Suprapubic skin (tissue), 4 donors: ENCODE data around the gene BLCAP. TPM values are rescaled to one million over a fixed set of nuclear protein-coding genes. Genes with fewer than 3 reads are reported as not detected.
A peak's percentile ranks its signal among the peaks of the same experiment; 100 is the strongest.

ENCODE experiments used
- DNase-seq, 2 donors: peaks; one replicate each; pipeline ENCODE4 v3.0.0-alpha.2; 2019; ENCODE audit warnings: low spot score in 2 of 2
- H3K27ac ChIP-seq: fragments of 200-600 bp; sonication (generic); one replicate; pipeline ENCODE4 v1.5.1; 2019
- H3K27me3 ChIP-seq: fragments of 200-600 bp; sonication (generic); one replicate; pipeline ENCODE4 v1.5.1; 2019
- H3K36me3 ChIP-seq: fragments of 200-600 bp; sonication (generic); one replicate; pipeline ENCODE4 v1.5.1; 2019
- H3K4me1 ChIP-seq: fragments of 200-600 bp; sonication (generic); one replicate; pipeline ENCODE4 v1.5.1; 2019
- H3K4me3 ChIP-seq: fragments of 200-600 bp; sonication (generic); one replicate; pipeline ENCODE4 v1.5.1; 2019; ENCODE audit warnings: mild to moderate bottlenecking
- H3K9me3 ChIP-seq: fragments of 200-600 bp; sonication (generic); one replicate; pipeline ENCODE4 v1.5.1; 2019
- EP300 ChIP-seq: sonication (generic); formaldehyde crosslinking; IDR thresholded peaks from one replicate; pipeline ENCODE4 v1.6.1; 2017; ENCODE audit warnings: antibody characterized with exemption
- POLR2A ChIP-seq, 2 donors: fragments of 450-650 bp; IDR thresholded peaks; one replicate each; pipeline ENCODE4 v1.6.1; 2017; ENCODE audit warnings: antibody characterized with exemption in 2 of 2, mild to moderate bottlenecking in 2 of 2, moderate library complexity in 2 of 2
- POLR2AphosphoS5 ChIP-seq, 3 donors: sonication (generic); formaldehyde crosslinking; IDR thresholded peaks; one replicate each; pipeline ENCODE4 v1.6.1; 2017; ENCODE audit warnings: antibody characterized with exemption in 3 of 3
- WGBS: methylation state at CpG from one replicate; pipeline ENCODE4 v1.1.5; 2018; 5-methylcytosine and 5-hydroxymethylcytosine counted together
- total RNA-seq, 4 donors: library from RNA; depleted of rRNA; stranded (reverse); fragments of >200 nt; gene quantifications; one replicate each; pipeline ENCODE4 v1.1.0, GENCODE V29; 2016
- TF ChIP-seq, protein P1 (sequence below), 2 donors: fragments of 200-600 bp in 1 of 2; fragments of 450-650 bp in 1 of 2; sonication (generic) in 1 of 2; IDR thresholded peaks; one replicate each; pipeline ENCODE4 v1.5.1; 2016 to 2019; ENCODE audit warnings: antibody characterized with exemption in 2 of 2, mild to moderate bottlenecking in 1 of 2, moderate library complexity in 1 of 2

The BLCAP gene
- total RNA-seq, 4 donors from 2014 or later, result 126 to 198 (median 136) TPM

- Histone ChIP-seq H3K4me3 (no peak overlapping the region), H3K4me1 (no peaks in the 10 kb centered on the region), H3K27ac (no peak overlapping the region), H3K9me3 (no peaks in the 10 kb centered on the region), H3K27me3 (peaks cover 60% of the 10 kb centered on the region), H3K36me3 (no peaks in the 10 kb centered on the region)
- DNase-seq, result peak in 1 of 2 donors; percentile 43
- TF ChIP-seq EP300 (no peak), POLR2A (IDR thresholded peaks at IDR 0.05) (no peak), POLR2AphosphoS5 (IDR thresholded peaks at IDR 0.05) (no peak)
- TF ChIP-seq, protein P1, sequence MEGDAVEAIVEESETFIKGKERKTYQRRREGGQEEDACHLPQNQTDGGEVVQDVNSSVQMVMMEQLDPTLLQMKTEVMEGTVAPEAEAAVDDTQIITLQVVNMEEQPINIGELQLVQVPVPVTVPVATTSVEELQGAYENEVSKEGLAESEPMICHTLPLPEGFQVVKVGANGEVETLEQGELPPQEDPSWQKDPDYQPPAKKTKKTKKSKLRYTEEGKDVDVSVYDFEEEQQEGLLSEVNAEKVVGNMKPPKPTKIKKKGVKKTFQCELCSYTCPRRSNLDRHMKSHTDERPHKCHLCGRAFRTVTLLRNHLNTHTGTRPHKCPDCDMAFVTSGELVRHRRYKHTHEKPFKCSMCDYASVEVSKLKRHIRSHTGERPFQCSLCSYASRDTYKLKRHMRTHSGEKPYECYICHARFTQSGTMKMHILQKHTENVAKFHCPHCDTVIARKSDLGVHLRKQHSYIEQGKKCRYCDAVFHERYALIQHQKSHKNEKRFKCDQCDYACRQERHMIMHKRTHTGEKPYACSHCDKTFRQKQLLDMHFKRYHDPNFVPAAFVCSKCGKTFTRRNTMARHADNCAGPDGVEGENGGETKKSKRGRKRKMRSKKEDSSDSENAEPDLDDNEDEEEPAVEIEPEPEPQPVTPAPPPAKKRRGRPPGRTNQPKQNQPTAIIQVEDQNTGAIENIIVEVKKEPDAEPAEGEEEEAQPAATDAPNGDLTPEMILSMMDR (IDR thresholded peaks at IDR 0.05), result no peak
- WGBS, result 80% methylated on average over 6 of the region's 6 CpGs
Observed at GRCh38 chr20:37571033-37571432, 43.4 kb upstream of the BLCAP start.

DNA sequence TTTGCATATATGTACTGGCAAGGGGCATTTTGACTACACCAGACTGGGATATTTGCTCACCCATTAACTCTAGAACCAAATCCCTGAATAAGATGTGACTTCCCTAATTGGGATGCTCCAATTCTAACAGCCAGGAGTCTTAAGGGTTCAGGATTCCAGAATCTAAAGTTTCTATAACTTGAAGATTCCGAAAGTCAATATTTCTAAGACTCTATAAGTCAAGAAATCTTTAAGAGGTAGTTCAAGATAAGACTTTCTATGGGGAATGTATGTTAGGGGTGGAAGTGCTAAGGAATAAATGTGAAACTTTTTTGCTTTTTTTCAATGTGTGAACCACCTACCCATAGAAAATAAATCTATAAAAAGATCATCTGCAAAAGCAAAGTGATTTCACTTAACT is 42.7 kb upstream of the BLCAP start:
- peaks cover 64% of the 10 kb centered on the region for H3K27me3 ChIP-seq
- no peak for DNase-seq
- H3K4me1 ChIP-seq, result no peaks in the 10 kb centered on the region
- no peaks in the 10 kb centered on the region for H3K9me3 ChIP-seq
- TF ChIP-seq, protein P1 (IDR thresholded peaks at IDR 0.05), result no peak
- TF ChIP-seq EP300, result no peak
- no peak for TF ChIP-seq POLR2AphosphoS5 (IDR thresholded peaks at IDR 0.05)
- no peak for TF ChIP-seq POLR2A (IDR thresholded peaks at IDR 0.05)
- H3K27ac ChIP-seq, result no peak overlapping the region
- no peaks in the 10 kb centered on the region for H3K36me3 ChIP-seq
- WGBS, result 86% methylated on average over 1 of the region's 1 CpG
- H3K4me3 ChIP-seq, result no peak overlapping the region

DNA sequence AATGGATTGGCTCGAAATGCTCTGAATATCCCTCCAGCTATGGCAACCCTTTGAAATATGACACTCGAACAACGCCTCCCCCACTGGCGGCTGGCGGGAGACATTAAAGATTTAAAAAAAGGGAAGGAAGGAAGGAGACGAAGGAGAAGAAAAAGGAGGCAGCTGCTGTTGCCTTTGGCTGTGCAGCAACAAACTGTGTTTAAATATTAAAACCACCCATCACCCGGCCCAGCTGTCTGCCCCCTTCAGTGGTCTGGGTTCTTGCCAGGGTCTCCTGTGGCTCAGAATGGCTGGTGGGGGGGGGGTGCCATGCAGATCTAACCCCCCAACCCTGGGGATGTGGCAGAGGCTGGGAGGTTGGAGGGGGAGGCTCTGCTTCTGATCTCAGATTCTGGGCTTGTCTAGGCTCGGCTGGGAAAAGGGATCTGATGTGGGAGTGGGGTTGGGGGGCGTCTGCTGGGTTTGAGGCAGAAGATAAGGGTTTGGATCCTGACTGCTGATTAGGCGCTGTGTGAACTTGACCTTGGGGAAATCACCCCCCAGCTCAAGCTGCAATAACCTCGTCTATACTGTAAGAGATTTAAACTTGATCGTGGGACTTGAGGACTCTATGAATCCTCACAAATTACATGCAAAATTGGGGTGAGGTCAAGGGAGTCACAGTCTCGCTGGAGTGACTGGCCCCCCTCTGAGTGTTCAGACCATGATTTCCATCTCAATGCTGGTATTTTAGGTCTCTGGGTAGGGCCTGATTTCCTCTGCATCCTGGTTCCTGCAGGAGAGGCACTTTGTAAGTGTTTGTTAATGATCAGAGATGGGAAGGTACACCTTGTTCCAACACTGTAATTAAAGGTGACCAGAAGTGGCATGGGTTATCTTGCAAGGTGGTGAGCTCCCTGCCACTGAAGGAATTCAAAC is 40.3 kb upstream of the BLCAP start:
- H3K9me3 ChIP-seq, result no peaks in the 10 kb centered on the region
- no peaks in the 10 kb centered on the region for H3K36me3 ChIP-seq
- H3K4me1 ChIP-seq, result peaks cover 3% of the 10 kb centered on the region
- H3K27ac ChIP-seq, result no peak overlapping the region
- 7% methylated on average over 13 of the region's 13 CpGs for WGBS
- peaks cover 77% of the 10 kb centered on the region for H3K27me3 ChIP-seq
- peak in 1 of 2 donors; percentile 44 for DNase-seq
- no peak overlapping the region for H3K4me3 ChIP-seq
- TF ChIP-seq EP300 (no peak), POLR2AphosphoS5 (IDR thresholded peaks at IDR 0.05) (no peak), POLR2A (IDR thresholded peaks at IDR 0.05) (no peak)
- TF ChIP-seq, protein P1 (IDR thresholded peaks at IDR 0.05), result no peak

- no peaks in the 10 kb centered on the region for H3K36me3 ChIP-seq
- TF ChIP-seq, protein P1 (IDR thresholded peaks at IDR 0.05), result no peak
- TF ChIP-seq POLR2AphosphoS5 (IDR thresholded peaks at IDR 0.05) (no peak), POLR2A (IDR thresholded peaks at IDR 0.05) (no peak), EP300 (no peak)
- peaks cover 80% of the 10 kb centered on the region for H3K27me3 ChIP-seq
- no peaks in the 10 kb centered on the region for H3K9me3 ChIP-seq
- H3K4me1 ChIP-seq, result peaks cover 3% of the 10 kb centered on the region
- H3K4me3 ChIP-seq, result no peak overlapping the region
- H3K27ac ChIP-seq, result no peak overlapping the region
- WGBS, result 17% methylated on average over 7 of the region's 7 CpGs
- peak in 1 of 2 donors; percentile 12 for DNase-seq
Observed at GRCh38 chr20:37567331-37567665, 39.6 kb upstream of the BLCAP start.

GRCh38 chr20:37566590-37567330 is 39.1 kb upstream of the BLCAP start:
- DNase-seq, result peak in 1 of 2 donors; percentile 32
- peaks cover 79% of the 10 kb centered on the region for H3K27me3 ChIP-seq
- H3K27ac ChIP-seq, result no peak overlapping the region
- TF ChIP-seq, protein P1 (IDR thresholded peaks at IDR 0.05), result no peak
- TF ChIP-seq POLR2A (IDR thresholded peaks at IDR 0.05) (no peak), EP300 (no peak), POLR2AphosphoS5 (IDR thresholded peaks at IDR 0.05) (no peak)
- 67% methylated on average over 5 of the region's 5 CpGs for WGBS
- H3K4me3 ChIP-seq, result no peak overlapping the region
- H3K36me3 ChIP-seq, result no peaks in the 10 kb centered on the region
- peaks cover 3% of the 10 kb centered on the region for H3K4me1 ChIP-seq
- no peaks in the 10 kb centered on the region for H3K9me3 ChIP-seq
